Measurements from ENCODE around the gene SPATA31A1. TPM values are rescaled to one million over a fixed set of nuclear protein-coding genes. Genes with fewer than 3 reads are reported as not detected.
"Not testable (repeated sequence)": the region's sequence is repeated elsewhere in the genome, so short reads cannot be mapped to it uniquely, and the experiment has no call there.

The SPATA31A1 gene
- total RNA-seq, result not detected in 2 replicates

GRCh38 chr9:39355369-39355768 lies at the start of gene SPATA31A1:
Gene SPATA31A1 (plus strand): TSS chr9:39355669. CDS start chr9:39355731, 62 bp downstream.
- not testable (repeated sequence) for DNase-seq (ENCODE audit: low read depth in 2 of 2)

DNA sequence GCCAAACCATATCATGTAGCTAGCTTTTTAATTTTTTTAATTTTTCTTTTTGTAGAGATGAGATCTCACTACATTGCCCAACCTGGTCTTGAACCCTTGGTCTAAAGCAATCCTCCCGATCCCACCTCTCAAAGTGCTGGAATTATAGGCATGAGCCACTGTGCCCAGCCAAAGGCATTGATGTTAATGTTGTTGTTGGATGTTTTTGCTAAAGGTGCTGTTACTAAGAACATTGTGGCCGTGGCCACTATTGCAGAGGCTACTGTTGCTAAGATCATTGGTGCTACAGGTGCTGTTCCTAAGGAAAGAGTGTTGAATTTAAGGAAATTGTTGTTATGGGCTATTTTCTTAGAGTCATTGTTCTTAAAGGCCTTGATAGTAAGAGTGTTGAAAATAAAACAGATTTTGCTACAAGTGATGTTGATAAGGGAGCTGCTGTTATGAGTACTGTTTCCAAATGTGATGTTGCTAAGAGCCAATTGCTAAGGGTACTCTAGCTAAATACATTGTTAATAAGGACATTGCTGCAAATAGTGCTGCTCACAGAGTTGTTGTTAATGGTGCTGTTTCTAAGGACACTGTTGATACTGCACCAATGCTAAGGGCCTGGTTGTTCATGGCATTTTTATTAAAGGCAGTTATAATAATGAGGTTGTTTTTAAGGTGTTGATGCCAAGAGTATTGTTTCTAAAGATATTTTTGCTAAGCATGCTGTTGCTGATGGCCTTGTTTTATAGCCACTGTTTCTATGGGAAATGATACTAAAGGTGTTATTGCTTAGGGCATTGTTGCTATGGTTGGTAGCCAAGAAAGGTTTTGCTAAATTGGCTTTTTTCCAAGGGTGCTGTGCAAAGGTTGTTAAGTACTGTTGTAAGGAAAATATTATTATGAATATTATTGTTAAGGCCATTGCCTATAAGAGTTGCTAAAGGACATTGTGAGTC lies 52.1 kb downstream of the SPATA31A1 start:
- DNase-seq (ENCODE audit: low read depth in 2 of 2), result peak in 1 of 2 donors; percentile 1

GRCh38 chr9:39411254-39411940 lies 55.9 kb downstream of the SPATA31A1 start:
- not testable (repeated sequence) for DNase-seq (ENCODE audit: low read depth in 2 of 2)

Other genes with a start within 250 kb of the SPATA31A1 start
- gene CNTNAP3, start 67.5 kb upstream of the SPATA31A1 start, total RNA-seq, result 39.2 and 80.0 TPM in 2 replicates

Measured in lung microvascular endothelial cell (primary cell).